Spleen (tissue), 7 donors: ENCODE results near the gene CNKSR2.

Experiments
- CTCF ChIP-seq, 11 experiments: fragments of 200-600 bp in 7 of 11; fragments of 450-650 bp in 4 of 11; sonication (generic) in 4 of 11; IDR thresholded peaks in 8 of 11; conservative IDR thresholded peaks in 3 of 11; 1 replicate in 7 of 11; 2 replicates in 4 of 11; pipeline versions ENCODE4 v1.4.0 to v1.8.0; 2016 to 2021; ENCODE audit warnings: antibody characterized with exemption in 11 of 11, inconsistent platforms in 4 of 11, mild to moderate bottlenecking in 1 of 11
- POLR2A ChIP-seq, 3 donors: fragments of 450-650 bp; IDR thresholded peaks; one replicate each; pipeline ENCODE4 v1.5.1; 2017; ENCODE audit warnings: antibody characterized with exemption in 3 of 3, mild to moderate bottlenecking in 1 of 3
- donor health status: DM: no; HTN: no; CAD: no; lungs with moderate emphysema.
- donor health status: DM: no; HTN: no; CAD: no.
- donor health status: DM: no; HTN: no; CAD: no.

GRCh38 chrX:21632027-21632426 is 257.8 kb downstream of the CNKSR2 start:
- TF ChIP-seq CTCF (IDR thresholded peaks at IDR 0.05 in 8 of 11, conservative IDR thresholded peaks at IDR 0.05 in 3 of 11) (no peak), POLR2A (IDR thresholded peaks at IDR 0.05) (no peak)
